NB4 (cell line): Measurements from ENCODE around the gene CNTNAP2.

Experiments
- DNase-seq: peaks from one replicate; pipeline ENCODE4 v3.0.0; 2010; ENCODE audit warnings: low read depth
- H3K4me3 ChIP-seq: one replicate; pipeline ENCODE4 v1.5.1; 2011; ENCODE audit warnings: mild to moderate bottlenecking, low read depth, low read length, moderate library complexity
- CTCF ChIP-seq: IDR thresholded peaks from one replicate; pipeline ENCODE4 v1.5.1; 2012; ENCODE audit warnings: low read depth, low read length
- MAX ChIP-seq: IDR thresholded peaks from 2 replicates; pipeline ENCODE4 v1.6.1; 2011; ENCODE audit warnings: low read depth, low read length
- MYC ChIP-seq: IDR thresholded peaks from 2 replicates; pipeline ENCODE4 v1.6.1; 2011; ENCODE audit warnings: low read depth, low read length
- POLR2A ChIP-seq: IDR thresholded peaks from 2 replicates; pipeline ENCODE4 v1.6.1; 2011; ENCODE audit warnings: mild to moderate bottlenecking; ENCODE audit not compliant: insufficient read length; ENCODE audit errors: extremely low read depth

Gene CNTNAP2

GRCh38 chr7:147047696-147048095, 931.1 kb downstream of the CNTNAP2 start:
- DNase-seq: no peak
- TF ChIP-seq MAX: no peak
- TF ChIP-seq CTCF: no peak
- TF ChIP-seq MYC: no peak
- no peak for TF ChIP-seq POLR2A
- no peak overlapping the region for H3K4me3 ChIP-seq

GRCh38 chr7:147048864-147049263, 932.3 kb downstream of the CNTNAP2 start:
- H3K4me3 ChIP-seq: no peak overlapping the region
- no peak for DNase-seq
- TF ChIP-seq MYC (no peak), CTCF (no peak), MAX (no peak), POLR2A (no peak)

GRCh38 chr7:147052818-147053217, 936.2 kb downstream of the CNTNAP2 start:
- no peak overlapping the region for H3K4me3 ChIP-seq
- DNase-seq: no peak
- TF ChIP-seq MAX (no peak), POLR2A (no peak), CTCF (no peak), MYC (no peak)

GRCh38 chr7:147053746-147054145, 937.1 kb downstream of the CNTNAP2 start:
- TF ChIP-seq MYC (no peak), MAX (no peak), CTCF (no peak), POLR2A (no peak)
- DNase-seq: no peak
- no peak overlapping the region for H3K4me3 ChIP-seq

- TF ChIP-seq POLR2A (no peak), CTCF (no peak), MYC (no peak), MAX (no peak)
- H3K4me3 ChIP-seq: no peak overlapping the region
- no peak for DNase-seq
These were observed 943.5 kb downstream of the CNTNAP2 start for GRCh38 chr7:147060070-147060469.

GRCh38 chr7:147062897-147063296, 946.3 kb downstream of the CNTNAP2 start:
- TF ChIP-seq POLR2A: no peak
- TF ChIP-seq MAX: no peak
- no peak for TF ChIP-seq MYC
- TF ChIP-seq CTCF: no peak
- no peak overlapping the region for H3K4me3 ChIP-seq
- no peak for DNase-seq
